RPMI8226 (cell line): ENCODE results near the gene MTHFD1L.
"Not testable (repeated sequence)": the region's sequence is repeated elsewhere in the genome, so short reads cannot be mapped to it uniquely, and the experiment has no call there.

Experiments used
- DNase-seq: peaks from one replicate; pipeline ENCODE4 v3.0.0-alpha.2; 2015

Gene MTHFD1L

GRCh38 chr6:150865406-150866146 lies at the start of gene MTHFD1L:
MTHFD1L (plus strand) TSS chr6:150865702; CDS start chr6:150865823, 121 bp downstream.
- DNase-seq = peak; percentile 88

DNA sequence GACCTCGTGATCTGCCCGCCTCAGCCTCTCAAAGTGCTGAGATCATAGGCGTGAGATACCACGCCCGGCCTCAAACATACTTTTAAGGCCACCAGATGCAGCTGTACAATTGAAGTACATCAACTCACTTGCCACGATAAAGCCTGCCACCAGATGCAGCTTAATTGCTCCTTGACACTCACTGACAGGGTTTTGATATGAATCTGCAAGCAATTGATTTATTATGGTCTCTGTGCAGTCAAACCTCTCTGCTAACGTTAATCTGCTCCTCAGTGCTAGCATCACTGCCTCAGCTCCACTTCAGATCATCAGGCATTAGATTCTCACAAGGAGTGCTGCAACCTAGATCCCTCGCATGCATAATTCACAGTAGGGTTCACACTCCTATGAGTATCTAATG lies 48.9 kb upstream of the MTHFD1L start:
- not testable (repeated sequence) for DNase-seq

DNA sequence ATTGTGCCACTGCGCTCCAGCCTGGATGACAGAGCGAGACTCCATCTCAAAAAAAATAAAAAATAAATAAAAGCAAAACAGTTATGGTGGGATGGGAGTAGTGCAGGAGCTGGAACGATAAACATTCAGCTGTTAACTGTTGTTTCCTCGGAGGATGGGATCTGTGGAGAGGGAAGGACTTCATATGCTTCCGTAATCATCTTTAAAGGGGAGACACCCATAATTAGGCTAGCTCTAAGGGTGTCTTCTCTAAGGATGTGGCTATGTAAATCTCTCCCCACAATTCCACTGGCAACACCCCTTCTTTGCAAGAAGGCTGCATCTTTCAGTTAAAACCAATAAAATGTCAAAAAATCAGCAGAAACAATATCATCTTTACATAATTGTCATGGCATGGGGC lies 42.6 kb upstream of the MTHFD1L start:
- no peak for DNase-seq

DNA sequence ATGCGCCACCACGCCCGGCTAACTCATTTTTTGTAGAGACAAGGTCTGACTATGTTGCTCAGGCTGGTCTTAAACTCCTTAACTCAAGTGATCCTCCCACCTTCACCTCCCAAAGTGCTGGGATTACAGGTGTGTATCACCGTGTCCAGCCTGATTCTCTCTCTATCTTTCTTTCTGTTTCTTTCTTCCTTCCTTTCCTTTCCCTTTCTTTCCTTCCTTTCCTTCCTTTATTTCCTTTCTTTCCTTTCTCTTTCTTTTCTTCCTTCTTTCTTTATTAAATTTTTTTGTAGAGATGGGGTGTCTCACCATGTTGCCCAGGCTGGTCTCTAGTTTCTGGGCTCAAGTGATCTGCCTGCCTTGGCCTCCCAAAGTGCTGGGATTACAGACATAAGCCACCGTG lies 38.7 kb upstream of the MTHFD1L start:
- DNase-seq = no peak

DNA sequence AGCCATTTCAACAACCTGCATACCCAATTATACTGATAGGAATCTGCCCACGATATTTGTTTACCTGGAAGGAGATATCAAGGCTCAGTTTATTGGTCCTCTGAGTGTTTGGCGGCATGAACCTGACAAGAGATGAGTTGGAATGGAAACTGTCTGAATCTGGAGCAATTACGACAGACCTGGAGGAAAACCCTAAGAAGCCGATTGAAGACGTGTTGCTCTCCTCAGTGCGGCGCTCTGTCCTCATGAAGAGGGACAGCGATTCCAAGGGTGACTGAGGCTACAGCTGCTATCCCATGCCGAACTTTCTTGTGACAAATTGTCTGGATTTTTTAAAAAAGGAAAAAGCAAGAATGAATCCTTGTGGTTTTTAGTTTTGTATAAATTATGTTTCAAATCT lies 37.4 kb upstream of the MTHFD1L start:
- DNase-seq = not testable (repeated sequence)

GRCh38 chr6:150830439-150831165 lies 34.9 kb upstream of the MTHFD1L start:
- DNase-seq = no peak

DNA sequence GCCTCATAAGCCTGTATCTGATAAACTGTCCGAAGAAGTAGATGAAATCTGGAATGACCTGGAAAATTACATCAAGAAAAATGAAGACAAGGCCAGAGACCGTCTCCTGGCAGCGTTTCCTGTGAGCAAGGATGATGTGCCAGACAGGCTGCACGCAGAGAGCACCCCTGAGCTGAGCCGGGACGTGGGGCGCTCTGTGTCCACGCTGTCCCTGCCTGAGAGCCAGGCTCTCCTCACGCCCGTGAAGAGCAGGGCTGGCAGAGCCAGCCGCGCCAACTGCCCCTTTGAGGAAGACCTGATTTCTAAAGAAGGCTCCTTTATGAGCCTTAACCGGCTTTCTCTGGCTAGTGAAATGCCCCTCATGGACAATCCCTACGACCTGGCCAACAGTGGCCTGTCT lies 33.9 kb upstream of the MTHFD1L start:
- no peak for DNase-seq

- DNase-seq = no peak
Measured at GRCh38 chr6:150835620-150836019, 29.9 kb upstream of the MTHFD1L start.

DNA sequence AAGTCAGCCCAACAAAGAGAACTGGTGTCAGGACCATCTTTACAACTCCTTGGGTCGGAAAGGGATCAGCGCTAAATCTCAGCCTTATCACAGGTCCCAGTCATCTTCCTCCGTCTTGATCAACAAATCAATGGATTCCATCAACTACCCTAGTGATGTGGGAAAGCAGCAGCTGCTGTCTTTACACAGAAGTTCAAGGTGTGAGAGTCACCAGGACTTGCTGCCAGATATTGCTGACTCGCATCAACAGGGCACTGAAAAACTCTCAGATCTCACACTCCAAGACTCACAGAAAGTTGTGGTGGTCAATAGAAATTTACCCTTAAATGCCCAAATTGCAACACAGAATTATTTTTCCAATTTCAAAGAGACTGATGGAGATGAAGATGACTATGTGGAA lies 25.3 kb upstream of the MTHFD1L start:
- no peak for DNase-seq

DNA sequence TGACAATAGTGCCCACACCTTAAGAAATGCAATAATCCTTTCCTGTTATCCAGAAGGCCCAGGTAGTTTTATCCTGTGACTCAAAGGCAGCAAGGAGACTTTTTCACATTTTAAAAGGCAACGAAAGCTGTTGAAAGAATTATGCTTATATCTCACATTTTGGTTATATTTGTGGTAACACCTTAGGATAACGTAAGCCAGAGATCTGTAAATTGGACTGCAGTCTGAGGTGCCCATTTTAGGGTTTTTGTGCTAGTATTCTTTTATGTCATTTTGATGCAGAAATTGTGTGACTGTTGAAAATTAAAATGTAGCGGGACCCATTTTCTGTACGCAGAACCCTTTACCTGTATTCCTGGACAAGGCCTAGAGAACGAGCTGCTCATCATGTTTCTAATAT lies 24.3 kb upstream of the MTHFD1L start:
- DNase-seq = no peak

- no peak for DNase-seq
Measured at GRCh38 chr6:150841697-150842096, 23.8 kb upstream of the MTHFD1L start.

DNA sequence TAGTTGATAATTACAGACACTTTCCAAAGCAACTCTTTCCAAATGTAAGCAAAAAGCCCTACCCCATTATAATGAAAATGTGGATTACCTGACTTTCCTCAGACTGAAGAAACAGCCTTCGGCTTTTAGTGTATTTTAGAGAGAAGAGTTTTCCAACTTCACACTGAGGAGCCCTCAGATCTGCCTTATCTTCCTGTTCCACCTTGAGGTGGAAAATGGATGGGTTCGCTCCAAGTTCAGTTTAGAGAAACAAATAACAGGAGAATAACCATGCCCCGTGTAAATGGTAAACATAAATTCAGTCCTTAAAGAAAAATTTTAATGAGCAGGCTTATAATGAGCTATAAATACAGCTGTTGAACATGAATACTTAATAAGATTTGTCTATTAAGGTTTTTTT lies 21.1 kb upstream of the MTHFD1L start:
- DNase-seq = no peak

DNA sequence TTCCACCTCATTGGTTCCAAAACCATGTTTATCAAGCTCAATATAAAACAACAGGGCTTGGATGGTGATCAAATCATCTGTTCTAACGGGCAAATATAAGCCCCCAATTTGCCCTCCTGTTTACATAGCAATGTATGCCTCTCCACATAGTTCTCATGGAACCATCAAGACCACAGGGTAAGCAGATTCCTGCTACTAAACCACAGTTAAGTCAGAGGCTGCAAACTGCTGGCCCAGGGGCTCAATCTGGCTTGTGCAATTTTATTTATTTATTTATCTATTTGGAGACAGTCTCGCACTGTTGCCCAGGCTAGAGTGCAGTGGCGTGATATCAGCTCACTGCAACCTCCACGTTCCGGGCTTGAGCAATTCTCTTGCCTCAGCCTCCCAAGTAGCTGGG lies 18.9 kb upstream of the MTHFD1L start:
- no peak for DNase-seq

DNA sequence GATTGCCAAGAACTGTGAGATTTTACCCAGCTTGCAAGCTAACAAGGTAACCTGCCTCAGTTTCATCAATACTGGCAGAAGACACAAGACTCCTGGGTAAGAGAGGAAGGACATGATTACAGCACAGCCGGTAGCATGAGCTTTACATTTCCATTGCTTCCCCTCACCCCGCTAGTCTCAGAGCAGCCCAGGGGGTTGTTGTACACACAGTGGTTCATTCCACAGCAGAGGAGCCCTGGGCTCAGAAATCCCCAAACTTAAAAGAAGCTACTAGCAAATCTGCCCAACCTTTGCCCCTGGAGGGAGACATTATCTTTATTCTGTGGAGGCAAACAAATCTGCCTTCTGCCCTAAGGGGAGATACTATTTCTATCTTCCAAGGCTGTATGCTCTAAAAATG lies 17.1 kb upstream of the MTHFD1L start:
- no peak for DNase-seq

GRCh38 chr6:150854392-150854791 lies 11.1 kb upstream of the MTHFD1L start:
- not testable (repeated sequence) for DNase-seq

- DNase-seq = not testable (repeated sequence)
Measured at GRCh38 chr6:150855171-150855570, 10.3 kb upstream of the MTHFD1L start.

DNA sequence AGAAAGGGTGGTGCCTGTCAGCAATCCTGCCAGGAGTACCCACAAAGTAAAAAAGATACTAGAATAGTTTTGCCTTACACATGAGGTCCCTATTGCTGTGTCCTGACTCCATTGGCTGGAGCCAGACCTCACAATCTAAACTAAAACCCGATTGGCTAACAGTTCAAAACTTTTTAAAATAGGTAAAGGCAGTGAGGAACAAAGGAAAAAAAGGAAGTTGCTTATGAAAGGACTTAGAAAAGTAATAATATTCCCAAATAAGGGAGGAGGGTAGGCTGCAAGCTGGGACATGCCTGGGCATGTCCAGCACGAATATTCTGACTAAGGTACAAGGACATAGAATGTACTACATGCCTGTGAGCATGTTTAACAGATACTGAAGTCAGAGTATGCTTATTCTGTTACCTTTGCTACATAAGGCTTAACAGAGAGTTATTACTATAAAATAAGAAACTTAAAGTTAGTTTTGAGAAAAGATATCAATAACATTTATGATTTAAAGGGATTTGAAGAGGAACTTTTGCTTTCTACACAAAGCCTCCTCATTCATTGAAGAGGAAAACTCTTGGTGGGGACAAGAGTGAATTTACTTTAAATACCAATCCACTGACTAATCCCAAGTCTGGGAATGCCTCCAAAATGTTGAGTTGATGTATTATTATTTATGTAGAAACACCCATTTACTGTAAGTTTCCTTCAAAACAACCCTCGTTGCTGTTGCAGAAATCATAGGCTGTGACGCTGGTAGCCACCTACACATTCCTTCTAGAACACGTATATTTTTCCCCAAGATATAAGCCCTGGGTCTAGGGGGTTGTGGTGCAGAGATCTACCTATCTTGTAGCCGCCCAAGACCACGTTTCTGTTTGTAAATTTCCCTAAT lies 8.2 kb upstream of the MTHFD1L start:
- DNase-seq = no peak

- no peak for DNase-seq
Measured at GRCh38 chr6:150857945-150858308, 7.6 kb upstream of the MTHFD1L start.

DNA sequence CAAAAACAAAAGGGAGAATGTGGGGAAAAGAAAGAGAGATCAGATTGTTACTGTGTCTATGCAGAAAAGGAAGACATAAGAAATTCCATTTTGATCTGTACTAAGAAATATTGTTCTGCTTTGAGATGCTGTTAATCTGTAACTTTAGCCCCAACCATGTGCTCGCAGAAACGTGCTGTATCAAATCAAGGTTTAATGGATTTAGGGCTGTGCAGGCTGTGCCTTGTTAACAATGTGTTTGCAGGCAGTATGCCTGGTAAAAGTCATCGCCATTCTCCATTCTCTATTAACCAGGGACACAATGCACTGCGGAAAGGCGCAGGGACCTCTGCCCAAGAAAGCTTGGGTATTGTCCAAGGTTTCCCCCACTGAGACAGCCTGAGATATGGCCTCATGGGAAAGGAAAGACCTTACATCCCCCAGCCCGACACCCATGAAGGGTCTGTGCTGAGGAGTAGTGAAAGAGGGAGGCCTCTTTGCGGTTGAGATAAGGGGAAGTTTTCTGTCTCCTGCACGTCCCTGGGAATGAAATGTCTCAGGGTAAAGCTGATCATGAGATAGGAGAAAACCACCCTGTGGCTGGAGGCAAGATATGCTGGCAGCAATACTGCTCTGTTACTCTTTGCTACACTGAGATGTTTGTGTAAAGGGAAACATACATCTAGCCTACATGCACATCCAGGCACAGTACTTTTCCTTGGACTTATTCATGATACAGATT lies 3.9 kb upstream of the MTHFD1L start:
- DNase-seq = not testable (repeated sequence)

- DNase-seq = no peak
Measured at GRCh38 chr6:150863213-150863928, 2.1 kb upstream of the MTHFD1L start.

GRCh38 chr6:150865043-150865405 lies 478 bp upstream of the MTHFD1L start:
- DNase-seq = no peak
